IPS DF 4.7 (cell line): ENCODE measurements around the gene CBARP.
"Not testable (repeated sequence)": the region's sequence is repeated elsewhere in the genome, so short reads cannot be mapped to it uniquely, and the experiment has no call there.

Experiments used
- DNase-seq: peaks from one replicate; pipeline ENCODE4 v3.0.0-alpha.2; 2013; ENCODE audit warnings: low spot score; ENCODE audit errors: extremely low read depth

The CBARP gene

GRCh38 chr19:1252821-1253513, 15.2 kb upstream of the CBARP start:
- DNase-seq: no peak

DNA sequence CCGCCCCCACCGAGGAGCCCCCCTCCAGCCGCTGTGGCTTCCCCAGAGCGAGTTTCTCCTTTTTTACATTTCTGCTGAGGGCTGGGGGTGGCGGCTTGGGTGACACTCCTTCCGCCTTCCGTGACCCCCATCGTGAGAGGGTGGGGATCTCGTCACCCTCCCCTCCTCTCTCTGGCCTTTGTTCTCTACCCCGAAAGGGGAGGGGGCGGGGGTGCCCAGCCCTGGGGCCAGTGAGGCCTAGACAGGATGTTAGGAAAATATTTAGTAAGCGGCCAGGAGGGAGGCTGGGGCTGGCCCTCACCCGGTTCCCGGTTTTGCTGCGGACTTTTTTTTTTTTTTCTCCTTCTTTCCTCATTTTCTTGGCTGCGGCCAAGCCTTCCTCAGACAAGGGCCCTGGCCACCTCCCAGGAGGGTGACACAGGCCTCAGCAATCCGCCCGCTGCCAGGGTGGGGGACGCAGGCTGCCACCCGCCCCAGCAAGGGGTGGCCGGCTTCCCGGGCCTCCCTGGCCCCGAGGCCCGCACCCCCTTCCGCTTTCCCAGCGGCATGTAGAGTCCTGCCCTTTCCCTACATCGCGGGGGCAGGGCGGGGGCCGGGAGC, 14.5 kb upstream of the CBARP start:
- no peak for DNase-seq

DNA sequence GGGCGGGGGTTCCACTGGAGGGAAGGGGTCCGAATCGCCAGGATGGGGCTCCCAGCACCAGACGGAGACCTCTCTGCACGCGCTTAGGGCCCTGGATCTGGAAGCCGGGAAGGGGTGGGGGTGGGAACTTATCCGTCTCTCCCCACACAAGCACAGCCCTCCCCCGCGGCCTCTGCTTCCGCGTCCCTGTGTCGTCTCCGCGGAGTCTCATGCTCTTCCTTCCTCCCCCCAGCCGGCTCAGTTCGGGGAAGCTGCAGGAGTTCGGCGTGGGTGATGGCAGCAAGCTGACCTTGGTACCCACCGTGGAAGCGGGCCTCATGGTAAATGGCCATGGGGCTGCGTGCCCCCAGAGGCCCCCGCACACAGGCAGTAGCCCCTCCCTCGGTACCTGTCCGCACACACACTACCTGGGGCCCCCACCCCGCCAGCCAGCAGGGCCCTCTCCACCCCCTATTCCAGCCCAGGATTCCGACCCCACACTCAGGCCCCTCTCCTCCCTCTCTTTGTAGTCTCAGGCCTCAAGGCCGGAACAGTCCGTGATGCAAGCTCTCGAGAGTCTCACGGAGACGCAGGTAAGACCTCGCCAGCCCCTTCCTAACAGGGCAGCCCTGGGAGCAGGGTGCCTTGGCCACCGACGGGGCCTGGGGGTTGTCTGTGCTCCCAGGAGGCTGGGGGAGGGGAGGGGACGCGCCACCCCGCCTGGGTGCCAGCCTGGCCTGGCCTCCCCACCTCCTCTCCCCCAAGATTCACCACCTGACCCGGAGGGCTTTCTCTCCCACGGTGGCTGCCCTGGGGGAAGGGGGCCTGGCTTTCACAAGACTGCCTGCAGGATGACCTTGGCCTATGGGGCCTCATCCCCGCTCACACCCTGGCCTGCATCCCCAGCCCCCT, 13.8 kb upstream of the CBARP start:
- DNase-seq: no peak

GRCh38 chr19:1250437-1251260, 12.8 kb upstream of the CBARP start:
- DNase-seq: no peak

DNA sequence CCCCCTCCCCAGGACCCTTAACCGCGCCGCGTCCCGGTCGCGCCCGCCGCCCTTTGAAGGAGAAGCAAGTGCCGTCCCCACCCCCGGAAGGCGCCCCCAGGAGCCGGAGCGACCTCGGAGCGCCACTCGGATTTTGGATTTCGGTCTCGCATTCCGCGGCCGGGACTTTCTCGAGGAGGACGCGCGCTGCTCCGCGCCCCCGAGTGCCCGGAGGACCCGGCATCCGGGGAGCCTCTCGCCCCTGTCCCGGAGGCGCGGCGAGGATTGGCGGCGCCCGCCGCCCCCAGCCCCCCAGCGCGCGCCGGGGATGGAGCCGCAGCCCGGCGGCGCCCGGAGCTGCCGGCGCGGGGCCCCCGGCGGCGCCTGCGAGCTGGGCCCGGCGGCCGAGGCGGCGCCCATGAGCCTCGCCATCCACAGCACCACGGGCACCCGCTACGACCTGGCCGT, 12.2 kb upstream of the CBARP start:
- DNase-seq: no peak

GRCh38 chr19:1249298-1249989, 11.6 kb upstream of the CBARP start:
- DNase-seq: no peak

GRCh38 chr19:1248786-1249297, 11.0 kb upstream of the CBARP start:
- DNase-seq: no peak

GRCh38 chr19:1248139-1248785, 10.5 kb upstream of the CBARP start, which contains the start of gene MIDN:
MIDN (plus strand) TSS chr19:1248583; CDS start chr19:1250297, 1,714 bp downstream.
- DNase-seq: no peak

- DNase-seq: no peak
Measured at GRCh38 chr19:1247748-1248138, 9.9 kb upstream of the CBARP start.

GRCh38 chr19:1246265-1247087, 8.7 kb upstream of the CBARP start:
- DNase-seq: not testable (repeated sequence)

DNA sequence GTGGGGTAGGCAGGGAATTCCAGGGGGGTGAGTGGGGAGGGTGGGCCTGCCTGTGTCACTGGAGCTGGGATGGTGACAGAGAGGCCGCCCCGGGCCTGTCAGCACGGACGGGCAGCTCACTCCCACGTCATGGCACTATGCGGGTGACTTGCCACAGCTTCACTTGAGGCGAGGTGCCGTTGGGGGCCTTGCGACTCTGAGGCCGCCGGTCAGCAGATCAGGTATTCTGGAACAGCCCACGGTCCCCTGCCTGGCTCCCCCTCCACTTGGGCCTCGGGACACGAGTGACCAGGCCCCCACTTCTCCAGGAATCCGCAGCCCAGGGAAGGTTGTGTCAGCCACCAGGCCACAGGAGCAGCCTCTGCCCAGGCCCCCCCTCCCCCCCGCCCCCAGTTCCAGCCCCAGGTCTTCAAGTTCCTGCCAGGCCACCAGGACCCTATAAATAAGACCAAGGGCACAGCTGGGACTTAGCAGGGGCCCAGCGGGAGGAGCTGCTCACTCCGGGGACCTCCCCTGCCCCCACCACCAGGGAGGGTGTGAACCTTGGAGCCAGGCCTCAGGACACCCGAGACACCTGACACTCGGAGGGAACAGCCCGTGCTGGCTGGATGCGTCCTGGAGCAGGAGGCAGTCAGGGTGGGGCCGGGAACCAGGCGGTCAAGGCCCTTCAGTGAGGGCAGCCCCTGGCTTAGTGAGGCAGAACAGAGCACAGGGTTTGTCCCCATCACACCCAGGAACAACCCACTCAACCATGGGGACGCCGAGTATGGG, 7.9 kb upstream of the CBARP start:
- DNase-seq: no peak

- DNase-seq: no peak
Measured at GRCh38 chr19:1244693-1245451, 7.1 kb upstream of the CBARP start.

DNA sequence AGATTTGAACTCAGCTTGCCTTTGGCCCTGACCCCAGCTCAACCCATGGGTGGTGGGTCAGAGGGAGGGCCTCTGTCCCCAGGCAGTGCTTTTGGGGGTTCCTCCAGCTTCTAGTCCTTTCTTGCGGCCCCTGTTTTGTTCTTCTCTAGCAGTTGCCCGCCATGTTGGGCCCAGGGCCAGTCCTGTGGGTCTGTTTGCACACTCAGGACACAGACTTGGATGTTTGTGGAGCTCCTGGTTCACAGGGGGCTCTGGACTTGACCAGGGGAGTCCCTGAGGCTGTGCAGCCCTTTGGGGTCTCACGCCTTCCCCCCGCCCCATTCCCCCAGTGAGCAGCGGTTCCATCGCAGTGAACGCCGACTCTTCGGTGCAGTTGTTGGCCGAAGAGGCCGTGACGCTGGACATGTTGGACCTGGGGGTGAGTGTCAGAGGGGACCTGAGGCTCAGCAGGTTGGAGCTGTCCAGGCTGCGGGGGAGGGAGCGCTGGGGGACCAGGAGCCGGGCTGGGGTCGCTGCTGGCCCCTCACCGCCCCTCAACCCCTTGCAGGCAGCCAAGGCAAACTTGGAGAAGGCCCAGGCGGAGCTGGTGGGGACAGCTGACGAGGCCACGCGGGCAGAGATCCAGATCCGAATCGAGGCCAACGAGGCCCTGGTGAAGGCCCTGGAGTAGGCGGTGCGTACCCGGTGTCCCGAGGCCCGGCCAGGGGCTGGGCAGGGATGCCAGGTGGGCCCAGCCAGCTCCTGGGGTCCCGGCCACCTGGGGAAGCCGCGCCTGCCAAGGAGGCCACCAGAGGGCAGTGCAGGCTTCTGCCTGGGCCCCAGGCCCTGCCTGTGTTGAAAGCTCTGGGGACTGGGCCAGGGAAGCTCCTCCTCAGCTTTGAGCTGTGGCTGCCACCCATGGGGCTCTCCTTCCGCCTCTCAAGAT, 6.2 kb upstream of the CBARP start:
- DNase-seq: no peak

GRCh38 chr19:1241417-1242095, 3.8 kb upstream of the CBARP start, which contains the start of gene ATP5F1D:
ATP5F1D (plus strand) TSS chr19:1241751; CDS start chr19:1241851, 100 bp downstream.
- DNase-seq: no peak

DNA sequence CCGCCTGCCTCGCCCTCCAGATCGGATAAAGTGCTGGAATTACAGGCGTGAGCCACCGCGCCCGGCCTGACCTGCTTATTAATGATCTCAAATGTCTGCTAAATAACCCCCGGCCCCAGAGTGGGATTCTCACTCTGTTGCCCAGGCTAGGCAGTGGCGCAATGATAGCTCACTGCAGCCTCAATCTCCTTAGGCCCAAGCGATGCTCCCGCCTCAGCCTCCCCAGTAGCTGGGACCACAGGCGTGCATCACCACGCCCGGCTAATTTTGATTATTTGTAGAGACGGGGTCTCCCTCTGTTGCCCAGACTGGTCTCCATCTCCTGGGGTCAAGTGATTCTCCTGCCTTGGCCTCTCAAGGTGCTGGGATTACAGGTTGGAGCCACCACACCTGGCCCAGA, 3.1 kb upstream of the CBARP start:
- DNase-seq: no peak
